ENCODE measurements around the gene CDH13.

DNA sequence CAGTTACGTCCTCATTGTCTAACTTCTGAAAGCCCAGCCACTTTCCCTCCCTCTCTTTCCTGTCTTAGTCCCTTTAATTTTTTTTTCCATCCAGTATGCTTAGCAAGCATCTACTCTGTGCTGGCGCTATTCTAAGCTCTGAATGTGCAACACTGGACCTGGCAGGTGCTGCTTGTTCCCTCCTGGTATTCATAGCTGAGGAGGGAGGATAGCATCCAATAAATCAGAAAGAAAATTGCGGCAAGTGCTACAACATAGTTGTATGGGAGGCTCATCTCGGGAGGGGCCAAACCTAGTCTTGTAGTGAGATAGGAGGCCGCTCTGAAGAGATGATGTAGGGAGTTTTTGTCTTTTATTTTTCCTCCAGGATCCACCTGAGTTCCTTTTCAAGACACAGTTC is 723.7 kb downstream of the CDH13 start:
- no peak for TF ChIP-seq EZH2 (IDR thresholded peaks at IDR 0.05)
- no peak for TF ChIP-seq POLR2AphosphoS5 (IDR thresholded peaks at IDR 0.05; ENCODE audit: borderline replicate concordance, low read depth, low read length)
- TF ChIP-seq FOXP2 (optimal IDR thresholded peaks at IDR 0.05; ENCODE audit: control extremely low read depth, extremely low read length, insufficient read depth) = no peak

Data from SK-N-MC (cell line).